ENCODE results near the gene SORT1.
"Not testable (repeated sequence)": the region's sequence is repeated elsewhere in the genome, so short reads cannot be mapped to it uniquely, and the experiment has no call there.

DNA sequence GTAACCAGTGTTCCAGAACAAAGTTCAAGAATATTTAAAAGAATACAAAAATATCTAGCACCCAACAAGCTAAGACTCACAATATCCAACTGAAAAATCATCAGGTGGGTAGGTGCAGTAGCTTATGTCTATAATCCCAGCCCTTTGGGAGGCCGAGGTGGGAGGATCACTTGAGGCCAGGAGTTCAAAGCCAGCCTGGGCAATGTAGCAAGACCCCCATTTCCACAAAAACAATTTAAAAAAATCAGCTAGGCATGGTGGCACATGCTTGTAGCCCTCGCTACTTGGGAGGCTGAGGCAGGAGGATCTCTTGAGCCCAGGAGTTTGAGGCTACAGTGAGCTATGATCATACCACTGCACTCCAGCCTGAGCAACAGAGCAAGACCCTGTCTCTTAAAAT is 24.0 kb downstream of the SORT1 start:
- TF ChIP-seq, protein P1, sequence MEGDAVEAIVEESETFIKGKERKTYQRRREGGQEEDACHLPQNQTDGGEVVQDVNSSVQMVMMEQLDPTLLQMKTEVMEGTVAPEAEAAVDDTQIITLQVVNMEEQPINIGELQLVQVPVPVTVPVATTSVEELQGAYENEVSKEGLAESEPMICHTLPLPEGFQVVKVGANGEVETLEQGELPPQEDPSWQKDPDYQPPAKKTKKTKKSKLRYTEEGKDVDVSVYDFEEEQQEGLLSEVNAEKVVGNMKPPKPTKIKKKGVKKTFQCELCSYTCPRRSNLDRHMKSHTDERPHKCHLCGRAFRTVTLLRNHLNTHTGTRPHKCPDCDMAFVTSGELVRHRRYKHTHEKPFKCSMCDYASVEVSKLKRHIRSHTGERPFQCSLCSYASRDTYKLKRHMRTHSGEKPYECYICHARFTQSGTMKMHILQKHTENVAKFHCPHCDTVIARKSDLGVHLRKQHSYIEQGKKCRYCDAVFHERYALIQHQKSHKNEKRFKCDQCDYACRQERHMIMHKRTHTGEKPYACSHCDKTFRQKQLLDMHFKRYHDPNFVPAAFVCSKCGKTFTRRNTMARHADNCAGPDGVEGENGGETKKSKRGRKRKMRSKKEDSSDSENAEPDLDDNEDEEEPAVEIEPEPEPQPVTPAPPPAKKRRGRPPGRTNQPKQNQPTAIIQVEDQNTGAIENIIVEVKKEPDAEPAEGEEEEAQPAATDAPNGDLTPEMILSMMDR (IDR thresholded peaks at IDR 0.05): not testable (repeated sequence)
- TF ChIP-seq POLR2AphosphoS5 (IDR thresholded peaks at IDR 0.05; ENCODE audit: insufficient read depth in 1 of 2, low read depth in 1 of 2); POLR2A (IDR thresholded peaks at IDR 0.05): not testable (repeated sequence)
